Measurements from ENCODE around the gene MAD2L1.
"Not testable (repeated sequence)": the region's sequence is repeated elsewhere in the genome, so short reads cannot be mapped to it uniquely, and the experiment has no call there.

Gene MAD2L1

DNA sequence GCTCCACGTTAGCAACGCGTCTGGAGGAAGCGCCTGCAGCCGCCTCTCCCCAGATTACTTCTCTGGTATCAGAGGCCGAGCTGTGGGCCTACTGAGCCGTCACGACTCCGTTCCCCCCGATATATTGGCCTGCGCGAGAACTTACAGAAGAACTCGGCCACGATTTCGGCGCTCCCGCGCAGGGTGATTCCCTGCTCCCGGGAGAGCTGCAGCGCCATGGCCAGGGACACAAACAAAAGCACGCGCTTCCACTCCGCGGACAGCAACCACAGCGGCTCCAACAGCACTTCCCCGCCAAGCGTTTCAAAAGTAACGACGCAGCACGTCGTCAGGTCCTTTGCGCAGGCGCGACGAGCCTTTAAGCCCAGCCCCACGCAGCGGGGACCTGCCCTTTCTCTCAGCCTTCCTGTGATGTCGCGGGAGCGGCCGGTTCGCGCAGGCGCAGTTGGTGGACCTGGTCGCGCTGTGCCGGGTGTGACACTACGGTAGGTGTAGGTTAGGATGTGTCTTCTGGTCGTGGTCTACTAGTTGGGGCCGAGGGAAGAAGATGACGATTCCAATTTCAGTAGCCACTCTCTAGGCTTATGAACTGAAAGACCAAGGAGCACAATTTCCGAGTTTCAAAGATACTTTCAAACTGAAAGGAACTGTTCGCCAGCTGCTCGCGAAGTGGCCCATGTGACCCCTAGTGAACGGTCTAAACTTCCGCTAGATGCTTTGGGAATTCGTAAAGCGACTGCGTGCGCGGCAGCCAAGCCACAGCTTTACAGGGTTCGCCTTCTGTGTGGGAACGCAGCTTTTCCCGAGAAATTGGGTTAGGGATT is at the start of gene MAD2L1:
TSS of gene MAD2L1 (minus strand) at position 332 of the 824 bp plus-strand sequence. CDS start at position 218, 114 bp downstream.
- peak; percentile 98 for DNase-seq (ENCODE audit: low read depth, low spot score)

- no peak for DNase-seq (ENCODE audit: low read depth, low spot score)
Observed at GRCh38 chr4:120111745-120112144, 45.1 kb upstream of the MAD2L1 start.

- DNase-seq (ENCODE audit: low read depth, low spot score) = no peak
Observed at GRCh38 chr4:120109406-120109805, 42.8 kb upstream of the MAD2L1 start.

GRCh38 chr4:120105472-120105871 is 38.8 kb upstream of the MAD2L1 start:
- DNase-seq (ENCODE audit: low read depth, low spot score) = no peak

GRCh38 chr4:120096508-120097297 is 30.1 kb upstream of the MAD2L1 start:
- DNase-seq (ENCODE audit: low read depth, low spot score) = no peak

GRCh38 chr4:120088507-120088906 is 21.9 kb upstream of the MAD2L1 start:
- no peak for DNase-seq (ENCODE audit: low read depth, low spot score)

DNA sequence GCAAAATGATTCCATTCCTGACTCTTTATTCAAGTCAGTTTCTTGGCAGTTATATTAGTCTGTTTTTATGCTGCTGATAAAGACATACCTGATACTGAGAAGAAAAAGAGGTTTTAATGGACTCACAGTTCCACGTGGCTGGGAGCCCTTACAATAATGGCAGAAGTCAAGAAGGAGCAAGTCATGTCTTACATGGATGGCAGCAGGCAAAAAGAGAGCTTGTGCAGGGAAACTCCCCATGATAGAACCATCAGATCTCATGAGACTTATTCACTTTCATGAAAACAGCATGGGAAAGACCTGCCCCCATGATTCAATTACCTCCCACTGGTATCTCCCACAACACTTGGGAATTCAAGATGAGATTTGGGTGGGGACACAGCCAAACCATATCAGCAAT is 21.4 kb upstream of the MAD2L1 start:
- not testable (repeated sequence) for DNase-seq (ENCODE audit: low read depth, low spot score)

DNA sequence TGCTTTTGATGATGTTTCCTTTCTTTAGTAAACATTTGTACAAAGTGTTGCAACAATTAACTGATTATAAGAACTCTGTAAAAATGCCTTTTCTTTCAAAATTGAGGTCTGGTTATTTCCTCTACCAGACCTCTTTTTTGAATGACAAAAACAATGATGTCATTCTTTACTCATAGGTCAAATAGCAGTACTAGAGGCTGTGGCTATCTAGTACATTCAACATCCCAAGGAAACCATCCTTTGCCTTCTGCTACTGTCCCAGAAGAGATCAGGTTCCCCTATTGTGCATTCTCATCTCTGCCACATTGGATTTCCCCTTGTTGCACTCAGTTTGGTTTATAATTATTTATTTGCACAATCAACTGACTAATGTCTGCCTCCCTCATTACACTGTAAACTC is 19.1 kb upstream of the MAD2L1 start:
- DNase-seq (ENCODE audit: low read depth, low spot score) = no peak

DNA sequence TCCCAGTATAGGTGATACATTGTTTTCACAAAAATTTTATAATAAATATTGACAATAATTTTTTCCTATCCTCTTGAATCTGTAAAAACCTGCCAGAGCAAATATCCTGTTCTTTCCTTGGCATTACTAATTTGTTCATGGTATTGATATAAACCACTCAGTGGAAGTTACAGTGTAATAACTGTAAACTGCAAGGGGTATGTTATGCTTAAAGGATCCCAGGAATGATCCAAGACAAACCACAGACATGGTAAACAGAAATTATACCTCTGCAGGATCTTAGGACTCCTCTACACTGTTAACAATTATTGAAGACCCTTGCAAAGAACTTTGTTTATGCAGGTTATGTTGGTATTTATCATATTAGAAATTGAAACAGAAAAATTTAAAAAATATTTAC is 17.7 kb upstream of the MAD2L1 start:
- DNase-seq (ENCODE audit: low read depth, low spot score) = no peak

DNA sequence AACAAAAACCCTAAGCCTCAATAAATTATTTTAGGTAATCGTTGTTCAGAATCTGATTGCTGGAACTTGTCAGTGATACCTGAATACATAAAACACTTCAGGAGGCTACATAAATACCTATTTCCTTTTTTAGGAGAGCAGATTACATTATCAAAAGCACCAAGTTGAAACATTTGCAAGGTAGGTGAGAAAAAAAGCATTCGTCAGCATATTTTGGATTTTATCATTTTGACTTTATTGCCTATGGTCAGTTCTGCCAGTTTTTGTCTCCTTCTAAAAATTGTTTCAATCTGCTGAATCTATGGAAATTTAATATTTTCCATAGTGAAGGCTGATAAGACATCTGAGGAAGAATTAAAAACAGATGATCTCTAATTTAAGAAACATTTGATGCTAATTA is 16.5 kb upstream of the MAD2L1 start:
- no peak for DNase-seq (ENCODE audit: low read depth, low spot score)

- no peak for DNase-seq (ENCODE audit: low read depth, low spot score)
Observed at GRCh38 chr4:120082251-120082650, 15.6 kb upstream of the MAD2L1 start.

DNA sequence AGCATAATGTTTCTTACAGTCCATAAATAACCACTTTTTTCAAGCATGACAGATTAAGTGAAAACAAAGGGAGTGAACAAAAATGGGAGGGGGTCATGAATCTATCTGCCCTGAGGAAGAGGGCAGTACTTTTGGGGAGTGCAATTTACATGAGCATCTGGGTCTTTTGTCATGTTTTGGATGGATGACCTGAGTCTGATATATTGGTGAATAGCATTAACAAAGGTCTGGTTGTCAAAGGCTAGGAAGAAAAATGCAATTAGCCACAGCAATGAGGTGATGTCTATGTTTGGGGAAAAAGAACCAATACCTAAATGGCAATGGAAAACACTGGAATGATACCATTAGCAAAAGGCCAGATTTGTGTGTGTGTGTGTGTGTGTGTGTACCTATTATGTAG is 15.1 kb upstream of the MAD2L1 start:
- DNase-seq (ENCODE audit: low read depth, low spot score) = no peak

DNA sequence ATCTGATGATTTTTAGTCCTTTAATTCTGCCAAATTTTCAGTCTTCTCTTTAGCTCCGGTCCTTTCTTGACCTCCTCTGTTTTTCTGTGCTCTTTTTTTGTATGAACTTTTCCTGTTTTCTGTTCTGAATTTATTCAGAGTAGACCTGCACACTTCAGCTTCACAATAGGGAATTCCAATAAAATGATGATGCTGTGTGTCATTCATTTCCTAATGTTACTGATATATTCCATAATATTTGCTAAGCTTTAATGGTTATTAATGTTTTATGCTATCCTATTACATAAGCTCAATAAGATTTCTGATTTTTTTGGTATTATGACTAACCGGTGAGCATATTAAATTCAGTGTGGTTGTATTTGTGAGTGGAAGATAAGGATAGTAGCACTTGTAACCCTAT is 13.9 kb upstream of the MAD2L1 start:
- DNase-seq (ENCODE audit: low read depth, low spot score) = no peak

GRCh38 chr4:120079839-120080520 is 13.3 kb upstream of the MAD2L1 start:
- DNase-seq (ENCODE audit: low read depth, low spot score) = no peak

- DNase-seq (ENCODE audit: low read depth, low spot score) = no peak
Observed at GRCh38 chr4:120078216-120078615, 11.6 kb upstream of the MAD2L1 start.

- no peak for DNase-seq (ENCODE audit: low read depth, low spot score)
Observed at GRCh38 chr4:120071192-120071795, 4.6 kb upstream of the MAD2L1 start.

GRCh38 chr4:120070196-120070595 is 3.5 kb upstream of the MAD2L1 start:
- no peak for DNase-seq (ENCODE audit: low read depth, low spot score)

DNA sequence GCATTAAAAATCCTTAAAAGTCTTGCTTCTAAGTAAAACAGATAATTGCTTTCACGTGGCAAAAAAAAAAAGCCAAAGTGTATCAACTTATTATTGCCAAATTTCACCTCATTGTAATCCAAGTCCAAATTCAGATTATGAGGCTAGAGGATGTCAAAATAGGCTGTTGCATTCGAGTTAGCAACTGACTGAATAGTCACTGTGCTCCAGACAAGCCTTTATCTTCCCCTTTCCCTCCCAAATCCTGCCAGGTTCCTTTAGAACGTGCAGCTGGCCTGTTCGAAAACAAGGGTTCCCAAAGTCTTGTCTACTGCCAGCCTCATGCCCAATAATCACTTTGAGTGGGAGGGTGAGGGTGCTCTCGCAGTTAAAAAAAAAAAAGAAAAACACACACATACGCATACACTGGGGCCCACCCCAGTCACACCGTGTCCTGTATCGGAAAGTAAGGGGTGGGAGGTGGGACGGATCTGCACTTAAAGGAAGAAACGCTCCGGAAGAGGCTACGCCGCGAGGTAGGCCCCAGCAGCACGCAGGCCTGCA is 603 bp downstream of the MAD2L1 start:
- DNase-seq (ENCODE audit: low read depth, low spot score) = peak; percentile 10

GRCh38 chr4:120064887-120065286 is 1.8 kb downstream of the MAD2L1 start:
- no peak for DNase-seq (ENCODE audit: low read depth, low spot score)

DNA sequence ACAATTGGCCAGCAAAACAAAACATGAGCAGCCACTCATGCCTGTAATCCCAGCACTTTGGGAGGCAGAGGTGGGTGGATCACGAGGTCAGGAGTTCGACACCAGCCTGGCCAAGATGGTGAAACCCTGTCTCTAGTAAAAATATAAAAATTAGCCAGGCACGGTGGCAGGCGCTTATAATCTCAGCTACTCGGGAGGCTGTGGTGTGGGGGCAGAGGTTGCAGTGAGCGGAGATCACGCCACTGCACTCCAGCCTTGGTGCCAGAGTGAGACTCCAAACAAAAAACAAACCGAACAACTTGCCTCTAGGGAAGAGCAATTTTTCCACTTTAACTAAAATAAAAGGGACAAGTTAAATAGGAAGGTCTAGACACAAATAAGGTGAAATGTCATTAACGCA is 2.9 kb downstream of the MAD2L1 start:
- DNase-seq (ENCODE audit: low read depth, low spot score) = not testable (repeated sequence)

GRCh38 chr4:120062663-120063195 is 3.9 kb downstream of the MAD2L1 start:
- DNase-seq (ENCODE audit: low read depth, low spot score) = no peak

Data from activated naive CD8-positive, alpha-beta T cell treated with anti-CD3 and anti-CD28 coated beads, Interleukin-2, amount 50 U/mL, for 16 hours (primary cell).